Lower leg skin (tissue), 3 donors: Measurements from ENCODE around the gene ERC2.

Experiments
- CTCF ChIP-seq, 3 donors: fragments of 450-650 bp; IDR thresholded peaks; one replicate each; pipeline ENCODE4 v1.5.1; 2016; ENCODE audit warnings: antibody characterized with exemption in 3 of 3, mild to moderate bottlenecking in 3 of 3, moderate library complexity in 2 of 3
- POLR2A ChIP-seq, 2 donors: fragments of 450-650 bp; IDR thresholded peaks; one replicate each; pipeline ENCODE4 v1.6.1; 2016 to 2017; ENCODE audit warnings: antibody characterized with exemption in 2 of 2, mild to moderate bottlenecking in 1 of 2, moderate library complexity in 1 of 2

- TF ChIP-seq CTCF (IDR thresholded peaks at IDR 0.05): no peak
- TF ChIP-seq POLR2A (IDR thresholded peaks at IDR 0.05): no peak
Observed at GRCh38 chr3:56157693-56158362, 310.4 kb downstream of the ERC2 start.
